ENCODE measurements around the gene JMJD6. TPM values are rescaled to one million over a fixed set of nuclear protein-coding genes. Genes with fewer than 3 reads are reported as not detected.

The JMJD6 gene
- total and polyA plus RNA-seq, 9 of the 15 experiments (the other 6 are each of a cell fraction or from before 2014, with no cell fraction given) = 2.5 to 52.3 (median 36.3) TPM

DNA sequence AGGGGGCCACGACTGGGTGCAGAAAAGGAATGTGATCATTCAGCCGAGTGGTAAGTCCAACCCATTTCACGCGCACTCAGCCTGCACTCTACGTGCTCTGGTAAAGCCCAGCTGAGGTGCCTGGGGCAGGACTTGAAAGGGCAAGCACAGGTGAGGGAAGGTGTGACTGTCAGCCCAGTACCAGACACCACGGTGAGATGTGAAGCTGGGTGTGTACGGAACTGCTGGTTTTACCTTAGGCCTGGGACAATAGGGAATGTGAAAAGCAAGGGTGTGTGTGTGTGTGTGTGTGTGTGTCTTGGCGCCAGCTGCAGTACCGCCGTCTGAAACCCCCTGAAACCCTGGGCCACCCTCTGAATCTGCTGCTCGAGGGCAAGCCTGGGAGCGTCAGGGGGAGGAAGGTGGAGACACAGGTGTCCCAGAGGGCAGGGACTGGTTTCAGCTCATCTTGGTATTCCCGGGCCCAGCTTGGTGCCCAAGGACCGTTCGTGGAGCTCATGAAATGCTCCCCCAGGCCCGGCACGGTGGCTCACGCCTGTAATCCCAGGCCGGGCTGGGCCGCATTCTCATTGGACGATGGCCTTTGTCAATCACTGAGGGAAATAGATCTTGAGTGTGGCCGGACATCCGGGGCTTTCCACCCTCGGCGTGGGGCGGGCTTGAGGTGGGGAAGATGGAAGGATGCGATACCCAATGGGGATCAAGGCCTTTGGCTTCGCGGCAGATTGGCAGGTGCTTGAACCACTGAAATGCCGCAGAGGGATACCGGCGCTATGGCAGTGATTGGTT, 55.1 kb downstream of the JMJD6 start (continued):
- TF ChIP-seq, protein P1, sequence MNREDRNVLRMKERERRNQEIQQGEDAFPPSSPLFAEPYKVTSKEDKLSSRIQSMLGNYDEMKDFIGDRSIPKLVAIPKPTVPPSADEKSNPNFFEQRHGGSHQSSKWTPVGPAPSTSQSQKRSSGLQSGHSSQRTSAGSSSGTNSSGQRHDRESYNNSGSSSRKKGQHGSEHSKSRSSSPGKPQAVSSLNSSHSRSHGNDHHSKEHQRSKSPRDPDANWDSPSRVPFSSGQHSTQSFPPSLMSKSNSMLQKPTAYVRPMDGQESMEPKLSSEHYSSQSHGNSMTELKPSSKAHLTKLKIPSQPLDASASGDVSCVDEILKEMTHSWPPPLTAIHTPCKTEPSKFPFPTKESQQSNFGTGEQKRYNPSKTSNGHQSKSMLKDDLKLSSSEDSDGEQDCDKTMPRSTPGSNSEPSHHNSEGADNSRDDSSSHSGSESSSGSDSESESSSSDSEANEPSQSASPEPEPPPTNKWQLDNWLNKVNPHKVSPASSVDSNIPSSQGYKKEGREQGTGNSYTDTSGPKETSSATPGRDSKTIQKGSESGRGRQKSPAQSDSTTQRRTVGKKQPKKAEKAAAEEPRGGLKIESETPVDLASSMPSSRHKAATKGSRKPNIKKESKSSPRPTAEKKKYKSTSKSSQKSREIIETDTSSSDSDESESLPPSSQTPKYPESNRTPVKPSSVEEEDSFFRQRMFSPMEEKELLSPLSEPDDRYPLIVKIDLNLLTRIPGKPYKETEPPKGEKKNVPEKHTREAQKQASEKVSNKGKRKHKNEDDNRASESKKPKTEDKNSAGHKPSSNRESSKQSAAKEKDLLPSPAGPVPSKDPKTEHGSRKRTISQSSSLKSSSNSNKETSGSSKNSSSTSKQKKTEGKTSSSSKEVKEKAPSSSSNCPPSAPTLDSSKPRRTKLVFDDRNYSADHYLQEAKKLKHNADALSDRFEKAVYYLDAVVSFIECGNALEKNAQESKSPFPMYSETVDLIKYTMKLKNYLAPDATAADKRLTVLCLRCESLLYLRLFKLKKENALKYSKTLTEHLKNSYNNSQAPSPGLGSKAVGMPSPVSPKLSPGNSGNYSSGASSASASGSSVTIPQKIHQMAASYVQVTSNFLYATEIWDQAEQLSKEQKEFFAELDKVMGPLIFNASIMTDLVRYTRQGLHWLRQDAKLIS (CRISPR knock-in tag; IDR thresholded peaks at IDR 0.05) = no peak; the same call in 1 of the 2 replicates
- peak; percentile 51 for TF ChIP-seq NFRKB (IDR thresholded peaks at IDR 0.05; ENCODE audit: low read depth)
- no peak for TF ChIP-seq ZNF76 (CRISPR knock-in tag; IDR thresholded peaks at IDR 0.05; ENCODE audit: borderline replicate concordance)
- TF ChIP-seq, protein P2, sequence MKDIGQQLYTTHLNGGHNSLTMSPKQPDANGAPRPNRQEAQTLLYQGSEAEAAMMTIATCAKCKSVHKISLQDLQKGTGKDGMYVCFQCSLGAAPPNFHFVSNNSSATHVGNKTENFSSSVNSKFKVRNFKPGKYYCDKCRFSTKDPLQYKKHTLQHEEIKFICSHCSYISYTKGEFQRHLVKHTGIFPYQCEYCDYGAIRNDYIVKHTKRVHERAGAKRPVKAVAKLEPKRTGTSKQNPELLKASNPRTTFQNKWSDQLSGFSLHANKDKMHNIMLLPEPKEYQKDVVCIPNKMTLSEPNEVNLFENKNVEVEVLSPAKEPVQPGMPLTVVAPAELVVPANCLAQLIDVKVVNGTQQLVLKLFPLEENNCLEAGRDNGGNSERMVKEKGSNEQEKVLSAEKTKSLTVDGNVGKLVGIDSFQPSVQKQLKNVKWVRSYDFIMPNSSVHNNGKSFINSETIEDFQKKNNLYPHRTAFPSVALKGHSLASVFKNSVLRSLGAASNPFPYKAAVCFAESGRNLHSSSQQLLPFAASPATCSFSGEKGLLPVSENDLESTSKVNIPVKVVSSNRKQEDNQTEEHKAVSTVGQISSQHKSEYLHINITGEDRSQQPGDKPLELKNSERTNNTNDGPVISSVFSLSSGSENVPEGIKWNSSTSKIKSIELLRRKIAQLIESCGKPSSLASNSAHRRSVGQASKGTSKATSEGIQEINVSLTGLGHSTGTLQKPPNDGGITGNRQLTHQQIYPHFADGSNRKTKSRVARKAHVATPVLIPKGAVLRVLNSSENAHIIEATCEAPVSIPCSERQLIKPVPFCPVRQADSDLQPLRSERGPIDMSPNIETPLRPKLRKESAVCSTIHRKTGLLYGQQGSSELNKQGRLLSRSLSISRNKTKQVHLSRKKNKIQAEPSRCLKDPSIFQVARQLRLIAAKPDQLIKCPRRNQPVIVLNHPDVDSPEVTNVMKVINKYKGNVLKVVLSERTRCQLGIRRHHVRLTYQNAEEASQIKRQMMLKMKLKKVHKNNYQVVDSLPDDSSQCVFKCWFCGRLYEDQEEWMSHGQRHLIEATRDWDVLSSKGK (CRISPR knock-in tag; IDR thresholded peaks at IDR 0.05) = no peak
- no peak for TF ChIP-seq ZNF79 (CRISPR knock-in tag; IDR thresholded peaks at IDR 0.05; ENCODE audit: low read depth)
- TF ChIP-seq XRCC3 (IDR thresholded peaks at IDR 0.05) = no peak
- TF ChIP-seq, protein P3, sequence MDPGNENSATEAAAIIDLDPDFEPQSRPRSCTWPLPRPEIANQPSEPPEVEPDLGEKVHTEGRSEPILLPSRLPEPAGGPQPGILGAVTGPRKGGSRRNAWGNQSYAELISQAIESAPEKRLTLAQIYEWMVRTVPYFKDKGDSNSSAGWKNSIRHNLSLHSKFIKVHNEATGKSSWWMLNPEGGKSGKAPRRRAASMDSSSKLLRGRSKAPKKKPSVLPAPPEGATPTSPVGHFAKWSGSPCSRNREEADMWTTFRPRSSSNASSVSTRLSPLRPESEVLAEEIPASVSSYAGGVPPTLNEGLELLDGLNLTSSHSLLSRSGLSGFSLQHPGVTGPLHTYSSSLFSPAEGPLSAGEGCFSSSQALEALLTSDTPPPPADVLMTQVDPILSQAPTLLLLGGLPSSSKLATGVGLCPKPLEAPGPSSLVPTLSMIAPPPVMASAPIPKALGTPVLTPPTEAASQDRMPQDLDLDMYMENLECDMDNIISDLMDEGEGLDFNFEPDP (CRISPR knock-in tag; IDR thresholded peaks at IDR 0.05) = no peak
- no peak for TF ChIP-seq ZNF57 (CRISPR knock-in tag; IDR thresholded peaks at IDR 0.05)
- TF ChIP-seq TRIM28 (IDR thresholded peaks at IDR 0.05) = no peak
- TF ChIP-seq, protein P4, sequence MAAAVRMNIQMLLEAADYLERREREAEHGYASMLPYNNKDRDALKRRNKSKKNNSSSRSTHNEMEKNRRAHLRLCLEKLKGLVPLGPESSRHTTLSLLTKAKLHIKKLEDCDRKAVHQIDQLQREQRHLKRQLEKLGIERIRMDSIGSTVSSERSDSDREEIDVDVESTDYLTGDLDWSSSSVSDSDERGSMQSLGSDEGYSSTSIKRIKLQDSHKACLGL (CRISPR knock-in tag; IDR thresholded peaks at IDR 0.05; ENCODE audit: borderline replicate concordance, poor library complexity, severe bottlenecking) = no peak
- no peak for TF ChIP-seq PPARD (CRISPR knock-in tag; IDR thresholded peaks at IDR 0.05)
- TF ChIP-seq JUNB (CRISPR knock-in tag; conservative IDR thresholded peaks at IDR 0.05) = no peak
- TF ChIP-seq ZNF23 (CRISPR knock-in tag; IDR thresholded peaks at IDR 0.05) = no peak
- TF ChIP-seq JUND (IDR thresholded peaks at IDR 0.05; ENCODE audit: borderline replicate concordance, low read depth, low read length) = peak; percentile 15; the same call in 1 of the 2 replicates
- no peak; the same call in 2 of the 3 replicates for TF ChIP-seq JUND (tag; IDR thresholded peaks at IDR 0.05; ENCODE audit: borderline replicate concordance, low read depth, low read length)
- no peak for TF ChIP-seq SREBF2 (CRISPR knock-in tag; IDR thresholded peaks at IDR 0.05)
- no peak for TF ChIP-seq DNMT1 (IDR thresholded peaks at IDR 0.05)
- TF ChIP-seq MEF2A (IDR thresholded peaks at IDR 0.05; ENCODE audit: control insufficient read depth, low read depth, low read length) = no peak
- no peak for TF ChIP-seq ZKSCAN1 (IDR thresholded peaks at IDR 0.05; ENCODE audit: low read depth, low read length)
